Prostate gland (tissue), 2 donors: ENCODE measurements around the gene GPR45. TPM values are rescaled to one million over a fixed set of nuclear protein-coding genes. Genes with fewer than 3 reads are reported as not detected.
"Not testable (repeated sequence)": the region's sequence is repeated elsewhere in the genome, so short reads cannot be mapped to it uniquely, and the experiment has no call there.

Experiments used
- DNase-seq: peaks from one replicate; pipeline ENCODE4 v3.0.0-alpha.2; 2019; ENCODE audit warnings: low spot score
- H3K27ac ChIP-seq, 2 donors: fragments of 200-600 bp; sonication (generic); 2 replicates each; pipeline ENCODE4 v1.5.1; 2017 to 2019
- H3K27me3 ChIP-seq: fragments of 200-600 bp; sonication (generic); replicated peaks from 2 replicates; pipeline ENCODE4 v1.5.1; 2019; ENCODE audit not compliant: insufficient read depth
- H3K36me3 ChIP-seq, 2 donors: fragments of 200-600 bp; sonication (generic); 1 replicate in 1 of 2; 2 replicates in 1 of 2; pipeline versions ENCODE4 v1.5.1 to v1.8.1; 2017 to 2019
- H3K4me1 ChIP-seq: fragments of 200-600 bp; sonication (generic); replicated peaks from 2 replicates; pipeline ENCODE4 v1.5.1; 2019
- H3K4me3 ChIP-seq, 2 donors: fragments of 200-600 bp; sonication (generic); 2 replicates each; pipeline ENCODE4 v1.5.1; 2017 to 2019
- H3K9me3 ChIP-seq: fragments of 200-600 bp; sonication (generic); 2 replicates; pipeline ENCODE4 v1.5.1; 2017
- CTCF ChIP-seq, 4 experiments: fragments of 200-600 bp in 2 of 4; fragments of 450-650 bp in 2 of 4; sonication (generic) in 2 of 4; IDR thresholded peaks; 1 replicate in 3 of 4; 2 replicates in 1 of 4; pipeline ENCODE4 v1.5.1; 2016 to 2019; ENCODE audit warnings: antibody characterized with exemption in 4 of 4, mild to moderate bottlenecking in 2 of 4, moderate library complexity in 2 of 4
- POLR2A ChIP-seq: fragments of 450-650 bp; IDR thresholded peaks from one replicate; pipeline ENCODE4 v1.6.1; 2016; ENCODE audit warnings: antibody characterized with exemption, mild to moderate bottlenecking
- POLR2AphosphoS5 ChIP-seq: sonication (generic); formaldehyde crosslinking; IDR thresholded peaks from one replicate; pipeline ENCODE4 v1.6.1; 2017; ENCODE audit warnings: antibody characterized with exemption
- WGBS: methylation state at CpG from one replicate; pipeline ENCODE4 v1.1.5; 2018; 5-methylcytosine and 5-hydroxymethylcytosine counted together
- intact Hi-C: fragments of 100-400 bp; cut with DNase I; formaldehyde crosslinking; loops from one replicate; pipeline ENCODE4 v1.14.2; 2022
- total RNA-seq, 2 donors: library from RNA; depleted of rRNA; stranded (reverse); fragments of >200 nt; gene quantifications; one replicate each; pipeline ENCODE4 v1.1.0, GENCODE V29; 2016

The GPR45 gene
- total RNA-seq, 2 donors from 2014 or later, result not detected

GRCh38 chr2:105243961-105244360, 2.4 kb downstream of the GPR45 start:
- DNase-seq, result no peak
- H3K4me3 ChIP-seq, result no peak overlapping the region
- H3K4me1 ChIP-seq, result no peaks in the 10 kb centered on the region
- no peaks in the 10 kb centered on the region for H3K9me3 ChIP-seq
- 54% methylated on average over 5 of the region's 5 CpGs for WGBS
- H3K36me3 ChIP-seq, result no peaks in the 10 kb centered on the region
- intact Hi-C loops, result no loop called here
- H3K27ac ChIP-seq, result no peak overlapping the region
- H3K27me3 ChIP-seq, result no peaks in the 10 kb centered on the region
- TF ChIP-seq POLR2A (no peak), POLR2AphosphoS5 (no peak), CTCF (IDR thresholded peaks at IDR 0.05) (no peak)

GRCh38 chr2:105244451-105244850, 2.9 kb downstream of the GPR45 start:
- WGBS, result 71% methylated on average over 3 of the region's 3 CpGs
- Histone ChIP-seq H3K4me3 (no peak overlapping the region), H3K27ac (no peak overlapping the region), H3K4me1 (no peaks in the 10 kb centered on the region), H3K36me3 (no peaks in the 10 kb centered on the region), H3K27me3 (no peaks in the 10 kb centered on the region), H3K9me3 (no peaks in the 10 kb centered on the region)
- TF ChIP-seq POLR2AphosphoS5, result no peak
- TF ChIP-seq POLR2A, result no peak
- TF ChIP-seq CTCF (IDR thresholded peaks at IDR 0.05), result no peak
- intact Hi-C loops, result no loop called here
- DNase-seq, result no peak

- intact Hi-C loops, result no loop called here
- no peak overlapping the region for H3K4me3 ChIP-seq
- no peaks in the 10 kb centered on the region for H3K36me3 ChIP-seq
- no peaks in the 10 kb centered on the region for H3K9me3 ChIP-seq
- DNase-seq, result no peak
- TF ChIP-seq POLR2A (no peak), POLR2AphosphoS5 (no peak), CTCF (IDR thresholded peaks at IDR 0.05) (no peak)
- no peaks in the 10 kb centered on the region for H3K27me3 ChIP-seq
- H3K27ac ChIP-seq, result no peak overlapping the region
- WGBS, result 66% methylated on average over 4 of the region's 4 CpGs
- H3K4me1 ChIP-seq, result no peaks in the 10 kb centered on the region
Observed at GRCh38 chr2:105248316-105249070, 7.0 kb downstream of the GPR45 start.

GRCh38 chr2:105249181-105249580, 7.6 kb downstream of the GPR45 start:
- no peak for TF ChIP-seq POLR2A
- no peak for TF ChIP-seq CTCF (IDR thresholded peaks at IDR 0.05)
- TF ChIP-seq POLR2AphosphoS5, result no peak
- intact Hi-C loops, result no loop called here
- Histone ChIP-seq H3K9me3 (no peaks in the 10 kb centered on the region), H3K36me3 (no peaks in the 10 kb centered on the region), H3K4me1 (no peaks in the 10 kb centered on the region), H3K27ac (no peak overlapping the region), H3K27me3 (no peaks in the 10 kb centered on the region), H3K4me3 (no peak overlapping the region)
- WGBS, result 42% methylated on average over 5 of the region's 5 CpGs
- DNase-seq, result no peak

GRCh38 chr2:105249891-105250290, 8.3 kb downstream of the GPR45 start:
- no peak overlapping the region for H3K27ac ChIP-seq
- no peaks in the 10 kb centered on the region for H3K27me3 ChIP-seq
- H3K4me1 ChIP-seq, result no peaks in the 10 kb centered on the region
- no peaks in the 10 kb centered on the region for H3K36me3 ChIP-seq
- DNase-seq, result no peak
- no peak for TF ChIP-seq POLR2A
- TF ChIP-seq POLR2AphosphoS5, result no peak
- TF ChIP-seq CTCF (IDR thresholded peaks at IDR 0.05), result no peak
- WGBS, result 53% methylated on average over 4 of the region's 4 CpGs
- H3K4me3 ChIP-seq, result no peak overlapping the region
- H3K9me3 ChIP-seq, result no peaks in the 10 kb centered on the region
- intact Hi-C loops, result no loop called here

GRCh38 chr2:105251016-105251648, 9.6 kb downstream of the GPR45 start:
- H3K9me3 ChIP-seq, H3K4me3 ChIP-seq, H3K4me1 ChIP-seq, H3K27me3 ChIP-seq, DNase-seq, H3K27ac ChIP-seq, intact Hi-C loops, H3K36me3 ChIP-seq: not testable (repeated sequence)
- WGBS, result 92% methylated on average over 24 of the region's 43 CpGs
